Measurements from ENCODE around the gene NT5C1A.

Gene NT5C1A

GRCh38 chr1:39657923-39658485 lies 13.9 kb downstream of the NT5C1A start:
- peak; percentile 19 to 41 for DNase-seq

GRCh38 chr1:39657402-39657801 lies 14.5 kb downstream of the NT5C1A start:
- no peak for DNase-seq

- DNase-seq = no peak
These were observed 15.5 kb downstream of the NT5C1A start for GRCh38 chr1:39656391-39656790.

- no peak for DNase-seq
These were observed 16.2 kb downstream of the NT5C1A start for GRCh38 chr1:39655578-39656268.

DNA sequence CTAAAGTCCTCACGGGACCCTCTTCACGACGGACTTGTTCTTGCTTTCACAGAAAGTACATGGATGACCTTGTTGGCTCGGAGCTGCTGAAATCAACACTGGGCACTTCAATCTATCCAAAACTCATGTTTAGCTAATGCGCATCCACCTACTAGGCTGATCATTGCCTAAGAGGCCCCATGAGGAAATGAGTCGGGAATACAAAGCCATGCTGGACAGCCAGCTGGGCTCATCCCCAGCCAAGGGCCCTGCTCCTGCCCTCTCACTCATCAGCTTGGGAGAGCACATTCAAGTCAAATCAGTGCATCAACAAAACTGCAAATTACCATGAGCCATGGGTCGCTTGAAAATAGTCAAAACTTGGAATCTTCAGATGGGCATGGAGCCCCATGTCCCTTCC lies 17.6 kb downstream of the NT5C1A start:
- DNase-seq = no peak

DNA sequence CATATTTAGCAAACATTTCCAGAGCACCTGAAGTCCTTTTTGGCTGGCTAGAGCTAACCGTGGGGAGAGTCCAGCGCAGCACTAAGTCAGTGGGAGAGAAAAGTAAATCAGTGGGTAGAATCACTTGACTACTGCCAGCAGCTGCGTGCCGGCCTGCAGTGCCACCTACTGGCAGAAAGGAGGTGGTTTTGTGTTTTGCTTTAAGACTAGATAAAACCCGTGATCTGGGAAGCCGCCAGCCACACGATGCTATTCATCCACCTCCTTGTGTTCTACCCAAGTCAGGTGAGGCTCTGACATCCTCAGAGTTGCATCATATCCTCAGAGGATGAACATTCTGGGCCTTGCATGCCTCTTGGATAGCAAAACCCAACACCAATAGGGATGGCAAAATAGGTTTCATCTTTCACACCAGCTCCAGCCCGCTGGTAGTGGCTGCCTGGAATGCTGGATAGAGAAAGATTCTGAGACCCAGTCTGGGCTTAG lies 18.3 kb downstream of the NT5C1A start:
- DNase-seq = peak; percentile 9 to 43

GRCh38 chr1:39652554-39652953 lies 19.4 kb downstream of the NT5C1A start:
- no peak for DNase-seq

DNA sequence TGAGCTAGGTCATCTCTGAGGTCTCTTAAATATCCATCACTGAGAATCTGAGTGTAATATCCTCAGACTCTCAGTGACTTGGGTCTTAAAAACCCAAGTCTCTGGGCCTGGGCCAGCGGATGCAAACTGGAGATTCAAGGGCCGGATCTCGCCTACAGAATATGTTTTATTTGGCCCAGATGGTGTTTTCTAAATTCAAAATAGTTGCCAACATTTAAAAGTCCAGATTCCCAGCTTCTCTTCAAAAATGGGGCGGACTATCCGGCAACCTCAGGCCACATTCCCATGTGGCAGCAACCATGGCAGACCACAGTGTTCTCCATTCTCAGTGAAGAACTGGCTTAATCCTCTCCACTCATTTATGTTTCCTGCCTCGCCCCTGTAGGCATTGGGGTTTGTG lies 19.8 kb downstream of the NT5C1A start:
- no peak for DNase-seq

DNA sequence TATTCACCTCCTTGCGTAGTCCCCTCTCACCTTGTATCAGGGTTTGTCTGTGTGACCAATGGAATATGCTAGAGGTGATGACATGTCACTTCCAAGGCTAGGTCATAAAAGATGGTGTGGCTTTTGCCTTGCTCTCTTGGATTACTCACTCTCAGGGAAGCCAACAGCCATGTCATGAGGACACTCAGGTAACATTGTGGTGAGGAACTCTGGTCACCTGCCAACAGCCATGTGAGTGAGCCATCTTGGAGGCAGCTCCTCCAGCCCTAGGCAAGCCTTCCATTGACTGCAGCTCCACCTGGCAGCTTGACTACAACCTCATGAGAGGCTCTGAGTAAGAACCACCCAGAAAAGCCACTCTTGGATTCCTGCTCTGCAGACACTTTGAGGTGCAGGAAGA lies 21.5 kb downstream of the NT5C1A start:
- DNase-seq = no peak

DNA sequence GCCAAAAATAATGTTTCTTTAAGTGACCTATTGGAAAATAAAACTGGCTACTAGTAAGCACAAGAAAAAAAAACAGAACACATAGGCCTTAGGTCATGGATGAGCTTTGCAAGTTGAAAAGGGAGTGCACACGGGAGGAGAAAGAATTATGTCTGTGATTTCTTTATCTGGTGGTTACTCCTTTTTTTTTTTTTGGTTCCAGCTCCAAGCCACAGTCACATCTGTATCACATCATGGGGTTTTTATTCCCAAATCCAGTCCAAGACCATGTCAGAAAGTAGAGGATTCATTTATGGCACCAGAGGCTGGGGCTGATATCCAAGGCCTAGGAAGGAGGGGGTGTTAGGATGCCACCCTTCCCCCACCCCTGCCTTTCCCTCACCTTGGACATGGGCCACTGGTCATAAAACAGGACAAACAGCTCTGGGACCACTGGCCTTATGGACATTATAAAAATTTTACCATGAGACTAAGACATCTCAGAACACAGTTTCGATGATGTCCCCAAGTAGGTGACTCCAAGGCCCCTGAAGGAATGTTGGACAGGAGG lies 22.2 kb downstream of the NT5C1A start:
- no peak for DNase-seq

DNA sequence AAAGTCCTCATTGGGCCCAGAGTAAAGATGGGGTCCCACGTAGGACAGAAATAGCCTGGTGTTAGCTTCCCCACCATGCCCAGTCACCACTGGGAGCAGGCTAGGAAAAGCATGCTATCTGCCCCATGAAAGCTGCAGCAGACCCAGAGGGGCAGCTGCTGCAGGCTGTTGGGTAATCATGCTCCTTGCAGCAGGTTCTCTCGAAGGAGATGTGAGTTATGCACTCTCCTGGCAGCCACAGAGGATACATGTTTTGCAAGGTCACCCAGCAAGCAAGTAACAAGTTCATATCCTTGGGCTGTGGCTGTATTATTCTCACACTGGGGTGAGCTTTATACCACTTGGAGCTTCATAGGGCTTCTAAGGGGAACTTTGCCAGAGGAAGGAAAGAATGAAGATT lies 23.4 kb downstream of the NT5C1A start:
- DNase-seq = no peak

- DNase-seq = no peak
These were observed 24.7 kb downstream of the NT5C1A start for GRCh38 chr1:39647247-39647646.

- no peak for DNase-seq
These were observed 25.4 kb downstream of the NT5C1A start for GRCh38 chr1:39646232-39647081.

GRCh38 chr1:39645411-39646043 lies 26.4 kb downstream of the NT5C1A start:
- DNase-seq = no peak

GRCh38 chr1:39643705-39644104 lies 28.2 kb downstream of the NT5C1A start:
- no peak for DNase-seq

DNA sequence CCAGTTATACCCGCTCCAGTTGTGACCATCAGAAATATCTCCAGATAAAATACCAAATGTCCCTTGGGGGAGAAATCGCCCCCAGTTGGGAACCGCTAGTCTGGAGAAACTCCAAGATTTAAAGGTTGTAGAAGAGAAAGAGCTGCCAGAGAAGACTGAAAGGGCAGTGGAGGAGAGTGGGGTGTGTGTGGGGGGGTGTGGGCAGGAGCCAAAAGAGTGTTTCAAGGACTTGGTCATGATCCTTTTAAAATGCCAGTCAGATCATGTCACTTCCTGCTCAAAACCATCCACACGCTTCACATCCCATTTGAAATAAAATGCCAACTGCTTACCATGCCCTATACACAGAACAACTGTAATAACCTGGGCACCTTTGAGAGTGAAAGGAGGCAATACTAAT lies 29.1 kb downstream of the NT5C1A start:
- DNase-seq = peak in 1 of 2 experiments; percentile 13

GRCh38 chr1:39640861-39641260 lies 31.0 kb downstream of the NT5C1A start:
- no peak for DNase-seq

DNA sequence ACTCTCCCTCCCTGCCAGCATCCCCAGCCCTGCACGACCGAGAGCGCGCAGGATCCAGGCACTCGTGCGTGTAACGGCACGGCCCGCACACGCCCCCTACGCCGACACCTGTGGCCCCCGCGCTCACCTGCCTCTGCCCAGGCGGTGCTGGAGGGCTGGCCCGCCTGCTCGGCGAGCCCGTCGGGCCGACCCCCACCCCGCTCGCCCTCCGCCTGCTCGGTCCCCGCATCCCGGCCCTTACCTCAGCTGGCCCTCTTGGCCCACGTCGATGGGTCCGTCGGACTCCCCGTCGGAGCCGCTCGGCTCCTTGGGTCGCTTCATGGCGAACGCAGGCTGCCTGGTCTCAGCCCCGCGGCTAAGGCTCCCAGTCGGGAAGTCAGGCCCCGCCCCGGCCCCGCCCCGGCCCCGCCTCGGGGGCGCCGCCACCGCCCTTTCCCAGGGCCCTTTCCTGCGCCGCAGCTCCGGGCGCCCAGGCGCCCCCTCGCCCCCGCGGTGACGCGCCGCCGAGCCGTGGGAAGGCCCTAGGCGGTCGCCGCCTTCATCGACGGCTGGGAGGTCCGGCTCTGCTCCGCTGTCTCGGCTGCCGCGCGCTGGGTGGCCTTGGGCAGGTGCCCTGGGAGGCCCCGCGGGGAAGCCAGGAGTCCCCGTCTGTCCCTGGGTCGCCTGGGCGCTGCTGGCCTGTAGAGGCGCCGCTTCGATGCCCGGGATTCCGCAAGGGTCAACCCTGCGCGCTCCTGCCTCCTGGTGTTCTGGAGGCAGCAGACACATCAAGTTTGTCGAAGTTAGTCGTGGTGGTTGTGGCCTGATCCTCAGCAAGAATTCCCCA lies 32.4 kb downstream of the NT5C1A start, which contains the start of gene HEYL:
Gene HEYL, minus strand, starts transcription at position 339 of the 826 bp plus-strand sequence. Its CDS starts 18 bp downstream, at position 321.
- DNase-seq = peak; percentile 41 to 66

GRCh38 chr1:39638965-39639304 lies 33.0 kb downstream of the NT5C1A start:
- no peak for DNase-seq

DNA sequence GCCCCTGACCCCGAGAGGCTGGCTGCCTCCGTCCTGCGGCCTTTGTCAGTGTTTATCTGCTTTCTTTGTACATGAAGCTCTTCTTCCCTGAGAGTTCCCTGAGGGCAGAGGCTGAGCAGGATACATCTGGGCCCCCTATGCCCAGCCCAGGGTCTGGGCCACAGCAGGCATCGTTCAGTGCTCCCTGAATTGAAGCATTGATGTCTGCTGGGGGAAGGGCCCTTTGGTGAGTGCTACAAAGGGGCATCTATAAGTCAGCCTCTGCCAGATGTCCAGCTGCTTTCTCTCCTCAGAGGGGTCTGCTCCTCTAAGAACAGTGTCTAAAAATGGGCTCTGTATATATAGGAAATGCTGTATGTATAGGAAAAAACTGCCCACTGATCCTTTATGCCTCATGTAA lies 34.5 kb downstream of the NT5C1A start:
- no peak for DNase-seq

DNA sequence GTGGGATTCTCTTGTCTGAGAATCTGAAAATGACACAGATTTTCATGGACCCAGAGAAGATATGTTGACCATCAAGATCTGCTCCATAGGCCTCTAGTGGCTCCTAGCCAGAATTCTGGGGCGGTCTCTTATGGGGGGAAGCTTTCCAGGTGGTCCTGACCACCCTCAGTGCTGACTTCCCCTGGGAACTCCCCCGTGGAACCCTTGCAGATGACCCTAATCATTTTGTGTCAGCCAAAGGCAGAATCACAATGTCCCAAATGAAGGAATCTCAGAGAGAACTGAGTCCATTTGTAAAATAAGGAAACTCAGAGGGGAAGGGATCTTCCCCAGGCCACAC lies 36.1 kb downstream of the NT5C1A start:
- DNase-seq = no peak

DNA sequence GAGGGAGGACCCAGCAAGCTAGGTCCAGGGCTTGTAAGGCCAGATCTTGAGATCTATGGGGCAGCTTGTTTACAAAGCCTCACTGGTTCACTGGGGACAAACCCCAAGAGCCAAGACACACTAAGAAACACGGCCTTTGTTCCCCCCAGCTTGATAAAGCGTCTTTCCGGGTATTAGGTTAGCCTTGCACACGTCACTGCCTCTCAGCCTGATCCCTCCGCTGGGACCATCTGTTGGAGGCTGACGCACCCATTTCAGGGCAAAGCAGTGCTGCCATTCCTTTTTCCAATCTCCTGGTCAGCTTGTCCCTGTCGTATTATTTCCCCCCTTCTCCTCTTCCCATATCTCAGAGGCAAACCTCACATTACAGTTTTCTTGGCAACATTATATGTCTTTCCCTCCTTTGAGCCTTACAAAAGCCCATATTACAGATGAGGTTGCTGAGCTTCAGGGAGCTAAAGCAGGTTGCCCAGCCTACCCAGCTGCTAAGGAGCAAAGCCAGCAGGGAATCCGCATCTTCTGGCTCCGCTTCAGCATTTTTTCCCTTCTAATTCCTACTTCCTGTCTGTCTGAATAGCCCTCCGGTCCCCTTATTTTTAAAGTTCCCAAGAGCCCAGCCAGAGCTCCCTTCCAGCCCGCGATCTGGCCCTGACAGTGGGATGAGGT lies 36.6 kb downstream of the NT5C1A start:
- no peak for DNase-seq
